Thyroid gland (tissue), 4 donors: ENCODE measurements around the gene EEF1A2.

ENCODE experiments used
- POLR2A ChIP-seq, 2 donors: fragments of 450-650 bp; IDR thresholded peaks; one replicate each; pipeline ENCODE4 v1.6.1; 2017; ENCODE audit warnings: antibody characterized with exemption in 2 of 2, mild to moderate bottlenecking in 2 of 2, moderate library complexity in 1 of 2
- TF ChIP-seq, protein P1 (sequence below), 6 experiments: fragments of 200-600 bp in 3 of 6; fragments of 450-650 bp in 3 of 6; sonication (generic) in 3 of 6; IDR thresholded peaks; one replicate each; pipeline ENCODE4 v1.5.1; 2016 to 2019; ENCODE audit warnings: antibody characterized with exemption in 6 of 6, mild to moderate bottlenecking in 2 of 6, inconsistent platforms in 1 of 6, moderate library complexity in 1 of 6

DNA sequence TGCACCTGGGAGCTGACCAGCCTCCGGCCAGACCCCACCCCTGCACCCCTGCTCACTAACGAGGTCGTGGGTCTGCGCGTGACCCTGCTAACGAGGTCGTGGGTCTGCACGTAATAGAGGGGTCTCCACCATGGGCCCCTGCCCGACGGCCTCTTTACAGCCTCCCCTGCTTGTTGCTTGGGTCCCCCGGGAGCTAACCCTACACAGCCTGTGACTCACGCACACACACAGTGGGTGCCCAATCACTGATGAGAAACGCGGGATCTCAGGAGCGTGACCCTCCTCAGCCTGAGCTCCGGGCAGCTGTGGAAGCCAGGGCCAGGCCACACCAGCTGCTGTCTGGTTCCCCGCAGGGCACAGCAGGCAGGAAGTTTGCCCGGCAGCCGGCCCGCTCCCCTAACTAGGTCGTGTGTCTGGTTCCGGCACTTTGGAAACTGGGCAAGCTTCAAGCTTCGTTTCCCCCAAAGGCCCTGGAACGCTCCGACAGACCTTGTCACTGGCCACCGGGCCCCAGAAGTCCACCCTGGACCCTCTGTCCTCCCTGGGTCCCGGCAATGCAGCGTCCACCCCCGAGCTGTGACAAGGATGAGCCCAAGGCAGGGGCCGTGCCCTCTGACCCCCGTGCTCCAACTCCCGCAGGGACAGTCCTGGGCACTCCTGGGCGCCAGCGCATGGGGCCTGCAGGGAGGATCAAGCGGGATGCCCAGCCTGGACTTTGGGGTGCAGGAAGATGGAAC is 37.5 kb upstream of the EEF1A2 start:
- TF ChIP-seq, protein P1, sequence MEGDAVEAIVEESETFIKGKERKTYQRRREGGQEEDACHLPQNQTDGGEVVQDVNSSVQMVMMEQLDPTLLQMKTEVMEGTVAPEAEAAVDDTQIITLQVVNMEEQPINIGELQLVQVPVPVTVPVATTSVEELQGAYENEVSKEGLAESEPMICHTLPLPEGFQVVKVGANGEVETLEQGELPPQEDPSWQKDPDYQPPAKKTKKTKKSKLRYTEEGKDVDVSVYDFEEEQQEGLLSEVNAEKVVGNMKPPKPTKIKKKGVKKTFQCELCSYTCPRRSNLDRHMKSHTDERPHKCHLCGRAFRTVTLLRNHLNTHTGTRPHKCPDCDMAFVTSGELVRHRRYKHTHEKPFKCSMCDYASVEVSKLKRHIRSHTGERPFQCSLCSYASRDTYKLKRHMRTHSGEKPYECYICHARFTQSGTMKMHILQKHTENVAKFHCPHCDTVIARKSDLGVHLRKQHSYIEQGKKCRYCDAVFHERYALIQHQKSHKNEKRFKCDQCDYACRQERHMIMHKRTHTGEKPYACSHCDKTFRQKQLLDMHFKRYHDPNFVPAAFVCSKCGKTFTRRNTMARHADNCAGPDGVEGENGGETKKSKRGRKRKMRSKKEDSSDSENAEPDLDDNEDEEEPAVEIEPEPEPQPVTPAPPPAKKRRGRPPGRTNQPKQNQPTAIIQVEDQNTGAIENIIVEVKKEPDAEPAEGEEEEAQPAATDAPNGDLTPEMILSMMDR (IDR thresholded peaks at IDR 0.05) = no peak
- no peak for TF ChIP-seq POLR2A (IDR thresholded peaks at IDR 0.05)
